GM19023 (cell line): ENCODE results near the gene CORO2B.

Experiments used
- ATAC-seq: cut with Tn5 transposase; IDR thresholded peaks from one replicate; pipeline ENCODE4 v1.9.1; 2021; ENCODE audit warnings: mild to moderate bottlenecking, moderate library complexity; ENCODE audit not compliant: unreplicated experiment

Gene CORO2B

DNA sequence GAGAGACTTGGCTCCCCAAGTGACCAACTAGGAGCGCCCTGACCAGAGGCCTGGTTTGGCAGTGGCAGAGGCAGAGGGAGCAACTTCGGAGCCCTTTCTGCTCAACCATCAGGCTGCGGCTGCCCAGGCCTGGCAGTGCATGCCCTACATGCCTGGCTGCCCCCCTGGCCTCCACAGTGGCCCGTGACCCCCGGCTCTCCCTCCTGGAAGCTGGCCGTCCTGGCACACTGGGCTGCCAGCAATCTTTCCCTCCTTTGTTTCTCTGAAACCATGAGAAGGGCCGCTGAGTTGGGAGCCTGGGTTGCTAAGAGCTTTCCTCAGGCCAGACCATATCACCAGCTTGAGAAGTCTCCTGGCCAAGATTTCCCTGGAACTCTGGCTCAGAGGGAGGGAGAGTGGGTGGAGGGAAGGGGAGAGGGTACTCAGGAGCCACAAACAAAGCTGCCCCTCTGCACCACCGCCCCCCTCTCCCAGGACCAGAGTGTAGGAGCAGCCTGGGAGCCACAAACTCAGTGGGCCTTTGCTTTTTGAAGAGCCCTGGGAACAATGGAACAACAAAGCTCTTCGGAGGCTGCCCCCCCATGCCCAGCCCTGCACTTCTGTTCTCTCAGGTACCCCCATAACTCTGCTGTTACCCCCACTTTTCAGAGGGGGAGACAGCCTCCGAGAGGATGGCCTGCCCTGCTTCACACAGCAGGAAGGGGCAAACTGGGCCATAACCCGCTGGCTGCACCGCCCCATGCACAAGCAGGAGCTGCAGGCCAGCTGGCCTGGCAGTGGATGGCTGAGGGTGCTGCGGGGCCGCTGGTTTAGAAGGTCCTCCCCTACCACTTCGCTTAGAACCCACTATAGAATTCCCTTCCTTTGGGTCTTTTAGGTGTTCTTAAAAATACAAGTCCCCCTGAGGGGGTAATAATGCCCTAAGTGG lies 11.3 kb downstream of the CORO2B start:
- no peak for ATAC-seq

- ATAC-seq, result no peak
Measured at GRCh38 chr15:68590721-68591389, 12.1 kb downstream of the CORO2B start.

DNA sequence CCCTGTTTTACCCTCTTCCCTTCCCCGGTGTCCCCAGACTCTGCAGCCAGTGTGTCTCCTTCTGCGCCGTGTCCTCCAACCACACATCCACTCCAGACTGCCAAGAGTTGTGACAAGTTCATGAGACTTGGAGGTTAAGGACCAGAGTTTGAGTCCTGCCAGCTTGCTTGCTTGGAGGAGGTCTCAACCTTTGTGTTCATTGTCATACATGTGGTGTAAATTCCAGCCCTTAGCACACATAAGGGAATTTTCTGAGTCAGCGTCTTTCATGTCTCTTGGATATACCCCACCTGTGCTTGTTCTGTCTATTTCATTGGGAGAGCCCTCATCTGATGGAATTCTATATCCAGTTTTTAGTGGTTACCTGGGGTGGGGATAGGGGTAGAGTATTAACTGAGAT lies 13.3 kb downstream of the CORO2B start:
- ATAC-seq, result no peak

GRCh38 chr15:68592544-68592943 lies 13.8 kb downstream of the CORO2B start:
- no peak for ATAC-seq

- no peak for ATAC-seq
Measured at GRCh38 chr15:68593341-68593740, 14.5 kb downstream of the CORO2B start.

- ATAC-seq, result no peak
Measured at GRCh38 chr15:68593828-68594532, 15.2 kb downstream of the CORO2B start.

- no peak for ATAC-seq
Measured at GRCh38 chr15:68594533-68595259, 15.9 kb downstream of the CORO2B start.

DNA sequence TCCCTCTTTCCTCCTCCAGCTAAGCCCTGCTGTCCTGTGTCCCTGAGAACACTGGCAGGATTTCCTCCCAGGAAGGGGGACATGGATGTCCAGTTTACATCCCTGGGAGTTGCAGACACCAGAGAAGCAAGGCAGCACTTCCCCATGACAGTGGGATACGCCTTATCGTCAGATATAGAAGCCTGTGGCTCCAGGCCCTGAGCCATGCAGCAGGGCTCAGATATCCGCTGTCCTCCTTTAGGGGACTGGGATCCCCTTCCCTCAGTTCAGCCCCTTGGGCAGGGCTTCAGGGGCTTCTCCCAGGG lies 16.4 kb downstream of the CORO2B start:
- ATAC-seq, result no peak

- ATAC-seq, result no peak
Measured at GRCh38 chr15:68595761-68596160, 17.0 kb downstream of the CORO2B start.

GRCh38 chr15:68596691-68597090 lies 17.9 kb downstream of the CORO2B start:
- ATAC-seq, result no peak

- ATAC-seq, result no peak
Measured at GRCh38 chr15:68597581-68597980, 18.8 kb downstream of the CORO2B start.

GRCh38 chr15:68598171-68599152 lies 19.7 kb downstream of the CORO2B start:
- no peak for ATAC-seq

- no peak for ATAC-seq
Measured at GRCh38 chr15:68599153-68599545, 20.4 kb downstream of the CORO2B start.

- no peak for ATAC-seq
Measured at GRCh38 chr15:68599560-68600071, 20.8 kb downstream of the CORO2B start.

- no peak for ATAC-seq
Measured at GRCh38 chr15:68601206-68602197, 22.7 kb downstream of the CORO2B start.

DNA sequence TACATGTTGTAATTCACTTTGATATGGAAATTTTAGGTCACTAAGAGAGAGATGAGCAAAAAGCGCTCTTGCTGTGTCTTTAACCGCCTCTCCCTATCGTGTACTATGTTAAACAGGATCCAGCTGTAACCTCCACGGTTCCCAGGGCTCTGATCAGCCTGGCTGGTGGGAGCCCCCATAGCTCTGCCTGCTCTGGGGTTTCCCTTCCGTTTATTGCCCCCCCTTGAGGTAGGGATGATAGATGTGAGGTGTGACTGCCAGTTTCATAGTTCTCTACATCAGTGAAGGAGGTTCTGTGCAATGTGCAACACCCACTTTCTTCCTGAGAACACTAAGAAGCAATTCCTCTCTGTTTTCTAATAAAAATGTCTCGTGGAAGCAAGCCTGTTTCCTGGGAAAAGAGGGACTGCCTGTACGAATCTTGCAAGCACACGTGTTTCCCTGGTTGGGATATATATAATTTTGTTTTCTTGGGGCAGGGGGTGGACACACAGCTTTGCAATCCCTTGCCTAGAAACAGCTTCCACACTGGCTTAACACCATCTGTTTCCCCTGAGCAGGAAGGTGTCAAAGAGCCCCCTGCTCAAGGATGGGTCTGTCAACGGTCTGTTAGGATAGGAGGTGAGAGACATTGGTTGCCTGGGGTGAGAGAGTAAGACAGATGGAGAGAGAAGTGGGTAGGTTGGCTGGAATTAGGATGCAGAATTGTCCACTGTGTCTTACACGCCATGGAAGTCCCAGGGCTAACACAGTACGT lies 23.8 kb downstream of the CORO2B start:
- ATAC-seq, result no peak

GRCh38 chr15:68603216-68603595 lies 24.4 kb downstream of the CORO2B start:
- no peak for ATAC-seq

- ATAC-seq, result no peak
Measured at GRCh38 chr15:68603951-68604350, 25.2 kb downstream of the CORO2B start.
